Right atrium auricular region (tissue), 2 donors: ENCODE data around the gene ANKRD22. TPM values are rescaled to one million over a fixed set of nuclear protein-coding genes. Genes with fewer than 3 reads are reported as not detected.

ENCODE experiments used
- DNase-seq: peaks from one replicate; pipeline ENCODE4 v3.0.0-alpha.2; 2019; ENCODE audit warnings: low spot score
- H3K27ac ChIP-seq, 2 donors: fragments of 200-600 bp; sonication (generic); 1 replicate in 1 of 2; 2 replicates in 1 of 2; pipeline ENCODE4 v1.5.1; 2016 to 2019
- H3K27me3 ChIP-seq, 2 donors: fragments of 200-600 bp; sonication (generic); one replicate each; pipeline versions ENCODE4 v1.5.1 to v1.6.0; 2017 to 2019
- H3K36me3 ChIP-seq: fragments of 200-600 bp; sonication (generic); one replicate; pipeline ENCODE4 v1.5.1; 2016
- H3K4me1 ChIP-seq, 2 donors: fragments of 200-600 bp; sonication (generic); one replicate each; pipeline versions ENCODE4 v1.5.1 to v1.6.0; 2017 to 2019
- H3K4me3 ChIP-seq, 2 donors: fragments of 200-600 bp; sonication (generic); 1 replicate in 1 of 2; 2 replicates in 1 of 2; pipeline ENCODE4 v1.5.1; 2017 to 2019; ENCODE audit warnings: mild to moderate bottlenecking in 1 of 2, moderate library complexity in 1 of 2
- H3K9me3 ChIP-seq, 2 donors: fragments of 200-600 bp; sonication (generic); one replicate each; pipeline ENCODE4 v1.5.1; 2019
- total RNA-seq, 2 donors: library from RNA; depleted of rRNA; stranded (reverse); fragments of >200 nt; gene quantifications; one replicate each; pipeline ENCODE4 v1.1.0, GENCODE V29; 2016
- TF ChIP-seq, protein P1 (sequence below), 2 donors: fragments of 200-600 bp; sonication (generic); IDR thresholded peaks; one replicate each; pipeline ENCODE4 v1.5.1; 2019; ENCODE audit warnings: antibody characterized with exemption in 2 of 2

ANKRD22 gene
- total RNA-seq = not detected

DNA sequence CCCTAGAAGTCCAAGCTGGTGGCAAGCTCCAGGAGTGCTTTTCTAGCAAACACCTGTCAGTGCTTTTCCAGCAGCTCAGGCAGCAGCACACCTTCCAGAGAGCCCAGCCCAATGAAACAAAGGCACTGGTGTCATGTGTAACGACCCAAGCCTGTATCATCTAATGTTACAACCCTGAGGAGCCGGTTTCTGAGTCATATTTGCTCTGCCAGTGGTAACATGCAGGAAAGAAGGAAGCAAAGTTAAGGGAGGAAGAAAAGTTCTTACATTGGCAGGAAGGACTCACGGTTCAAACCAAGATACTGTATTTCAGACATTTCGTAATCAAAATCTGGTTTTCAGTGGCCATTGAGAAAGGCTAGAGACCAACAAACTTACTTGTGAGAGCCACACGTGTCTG lies at the start of gene ANKRD22:
Gene ANKRD22 (minus strand): TSS at position 139 of the 400 bp plus-strand sequence. CDS start 237 bp downstream, outside the sequence.
- DNase-seq = peak; percentile 61
- H3K27ac ChIP-seq = no peak within 1 kb of the TSS
- no peaks in the 10 kb centered on the region for H3K4me1 ChIP-seq

DNA sequence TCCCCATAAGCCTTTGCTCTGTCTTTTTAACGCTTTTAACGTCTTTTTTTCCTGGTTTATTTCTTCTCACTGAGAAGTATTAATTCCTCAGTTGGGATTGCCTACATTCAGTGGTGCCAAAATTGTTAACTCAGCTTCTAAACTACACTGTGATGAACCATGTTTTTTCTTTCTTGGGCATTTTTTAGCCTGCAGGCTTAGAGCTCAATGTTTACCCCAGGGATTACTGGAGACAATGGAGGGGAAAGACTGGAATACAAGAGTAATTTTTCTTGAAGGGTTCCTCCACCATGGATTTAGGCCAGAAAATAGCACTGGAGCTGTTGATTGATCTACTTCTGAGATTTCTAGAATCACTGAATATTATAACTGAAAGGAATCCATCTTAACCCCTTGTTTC lies 48.2 kb upstream of the ANKRD22 start:
- peak overlapping the region in 1 of 2 donors; percentile 5 for H3K27ac ChIP-seq
- no peaks in the 10 kb centered on the region for H3K27me3 ChIP-seq
- no peaks in the 10 kb centered on the region for H3K9me3 ChIP-seq
- no peak for DNase-seq
- H3K4me1 ChIP-seq = peaks cover 0 to 65% of the 10 kb centered on the region in 2 donors
- no peaks in the 10 kb centered on the region for H3K36me3 ChIP-seq
- TF ChIP-seq, protein P1, sequence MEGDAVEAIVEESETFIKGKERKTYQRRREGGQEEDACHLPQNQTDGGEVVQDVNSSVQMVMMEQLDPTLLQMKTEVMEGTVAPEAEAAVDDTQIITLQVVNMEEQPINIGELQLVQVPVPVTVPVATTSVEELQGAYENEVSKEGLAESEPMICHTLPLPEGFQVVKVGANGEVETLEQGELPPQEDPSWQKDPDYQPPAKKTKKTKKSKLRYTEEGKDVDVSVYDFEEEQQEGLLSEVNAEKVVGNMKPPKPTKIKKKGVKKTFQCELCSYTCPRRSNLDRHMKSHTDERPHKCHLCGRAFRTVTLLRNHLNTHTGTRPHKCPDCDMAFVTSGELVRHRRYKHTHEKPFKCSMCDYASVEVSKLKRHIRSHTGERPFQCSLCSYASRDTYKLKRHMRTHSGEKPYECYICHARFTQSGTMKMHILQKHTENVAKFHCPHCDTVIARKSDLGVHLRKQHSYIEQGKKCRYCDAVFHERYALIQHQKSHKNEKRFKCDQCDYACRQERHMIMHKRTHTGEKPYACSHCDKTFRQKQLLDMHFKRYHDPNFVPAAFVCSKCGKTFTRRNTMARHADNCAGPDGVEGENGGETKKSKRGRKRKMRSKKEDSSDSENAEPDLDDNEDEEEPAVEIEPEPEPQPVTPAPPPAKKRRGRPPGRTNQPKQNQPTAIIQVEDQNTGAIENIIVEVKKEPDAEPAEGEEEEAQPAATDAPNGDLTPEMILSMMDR (IDR thresholded peaks at IDR 0.05) = no peak
- H3K4me3 ChIP-seq = no peak overlapping the region

More for the DNA sequence above, at the start of gene ANKRD22:
- TF ChIP-seq, protein P1 (IDR thresholded peaks at IDR 0.05) = no peak
- H3K27me3 ChIP-seq = no peaks in the 10 kb centered on the region
- H3K36me3 ChIP-seq = no peaks in the 10 kb centered on the region
- H3K9me3 ChIP-seq = no peaks in the 10 kb centered on the region
- no peak within 1 kb of the TSS for H3K4me3 ChIP-seq

DNA sequence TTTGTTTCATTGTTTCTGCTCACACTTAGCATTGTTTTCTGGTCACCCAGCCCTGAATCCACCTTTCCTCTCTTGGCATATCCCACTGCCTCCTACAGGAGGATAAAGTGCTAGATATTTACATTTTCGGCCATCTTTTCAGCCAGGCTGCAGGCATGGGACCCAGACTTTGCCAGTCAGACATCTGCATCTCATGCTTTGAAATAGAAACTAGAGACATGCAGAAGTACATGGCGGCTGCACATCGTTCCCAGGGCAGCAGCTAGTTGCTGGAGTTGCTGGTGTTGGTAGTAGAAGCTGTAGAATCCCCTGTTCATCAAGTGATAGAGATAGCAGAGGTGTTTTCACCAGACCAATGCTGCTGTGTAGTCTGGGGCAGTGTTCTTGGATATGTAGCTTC lies 47.1 kb upstream of the ANKRD22 start:
- no peak for DNase-seq
- TF ChIP-seq, protein P1 (IDR thresholded peaks at IDR 0.05) = no peak
- H3K4me1 ChIP-seq = peaks cover 0 to 74% of the 10 kb centered on the region in 2 donors
- no peak overlapping the region for H3K27ac ChIP-seq
- no peaks in the 10 kb centered on the region for H3K27me3 ChIP-seq
- H3K4me3 ChIP-seq = no peak overlapping the region
- no peaks in the 10 kb centered on the region for H3K9me3 ChIP-seq
- H3K36me3 ChIP-seq = no peaks in the 10 kb centered on the region

DNA sequence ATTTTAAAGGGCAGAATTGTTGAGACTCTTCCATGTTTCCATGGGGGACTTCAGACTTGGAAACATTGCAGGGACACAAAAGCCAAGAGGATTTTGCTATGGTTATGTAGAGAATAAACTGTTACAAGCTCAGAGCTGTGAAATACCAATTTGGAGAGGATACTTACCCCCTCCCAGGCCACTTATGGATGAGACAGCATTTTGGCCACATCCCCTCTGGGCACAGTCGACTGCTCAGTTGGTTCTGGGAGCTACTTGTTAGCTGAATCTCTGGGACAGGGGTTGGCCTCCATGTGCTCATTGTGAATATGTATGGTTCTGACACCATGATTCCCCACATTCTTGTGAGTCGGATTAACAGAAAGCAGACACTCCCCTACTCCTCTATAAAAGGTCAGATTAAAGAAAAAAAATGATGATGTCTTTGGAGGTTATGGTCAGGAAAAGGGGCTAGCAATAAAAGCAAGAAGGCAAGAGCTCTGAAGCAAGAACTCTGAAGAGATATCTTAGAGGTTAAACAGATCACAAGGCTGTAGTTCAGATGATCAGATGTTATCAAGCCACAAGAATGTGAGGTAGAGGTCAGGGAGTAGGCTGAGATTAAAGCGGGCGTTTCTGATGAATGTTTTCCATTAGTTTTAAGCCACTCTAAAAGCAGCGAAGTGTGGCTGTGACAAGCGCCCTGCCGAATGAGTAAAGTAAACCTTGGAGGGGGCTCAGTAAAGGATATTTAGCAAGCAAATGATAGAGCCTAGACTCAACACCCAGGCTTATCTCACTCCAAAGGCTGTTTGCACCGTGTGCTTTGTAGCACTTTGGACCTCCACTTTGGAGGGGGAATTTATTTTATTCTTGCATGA lies 45.6 kb upstream of the ANKRD22 start:
- Histone ChIP-seq H3K4me1 (peaks cover 0 to 81% of the 10 kb centered on the region in 2 donors), H3K27ac (peak overlapping the region; percentile 73 to 86)
- DNase-seq = no peak

DNA sequence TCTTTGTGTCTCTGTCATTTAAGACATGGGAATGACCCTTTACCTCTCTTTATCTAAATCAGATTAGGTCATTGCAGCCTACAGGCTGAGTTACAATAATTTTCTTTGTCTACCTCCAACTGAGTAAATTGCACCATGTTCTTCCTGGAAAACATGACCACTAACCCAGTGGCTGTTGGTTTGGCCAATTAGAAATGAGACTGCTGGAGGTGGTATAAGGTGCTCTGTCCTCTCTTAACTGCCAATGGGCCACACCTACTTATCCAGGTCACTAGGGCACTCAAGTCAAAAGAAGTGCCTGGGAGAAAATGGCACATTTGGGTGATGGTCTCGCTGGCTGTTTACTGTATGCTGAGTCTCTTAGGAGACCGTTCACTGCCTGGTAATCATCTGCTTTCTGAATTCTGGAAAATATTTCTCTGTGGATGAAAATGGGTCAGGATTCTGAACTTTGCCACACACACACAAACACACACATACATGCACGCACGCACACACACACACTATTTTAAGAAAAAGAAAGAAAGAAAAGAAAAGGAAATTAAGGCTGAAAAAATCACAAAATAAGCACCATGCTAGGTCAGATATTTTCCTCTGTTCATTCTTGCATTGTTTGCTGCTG lies 44.8 kb upstream of the ANKRD22 start:
- Histone ChIP-seq H3K9me3 (no peaks in the 10 kb centered on the region), H3K36me3 (no peaks in the 10 kb centered on the region), H3K4me1 (peaks cover 0 to 74% of the 10 kb centered on the region in 2 donors), H3K4me3 (no peak overlapping the region), H3K27ac (peak overlapping the region; percentile 73 to 86), H3K27me3 (no peaks in the 10 kb centered on the region)
- DNase-seq = no peak
- TF ChIP-seq, protein P1 (IDR thresholded peaks at IDR 0.05) = no peak

More for the DNA sequence above, 45.6 kb upstream of the ANKRD22 start:
- Histone ChIP-seq H3K36me3 (no peaks in the 10 kb centered on the region), H3K4me3 (no peak overlapping the region), H3K9me3 (no peaks in the 10 kb centered on the region), H3K27me3 (no peaks in the 10 kb centered on the region)
- TF ChIP-seq, protein P1 (IDR thresholded peaks at IDR 0.05) = no peak
